Measurements from ENCODE around the gene MTG2. TPM values are rescaled to one million over a fixed set of nuclear protein-coding genes. Genes with fewer than 3 reads are reported as not detected.

The MTG2 gene
- total and polyA plus RNA-seq, 2 experiments from 2014 or later: 11.3 to 11.7 TPM

DNA sequence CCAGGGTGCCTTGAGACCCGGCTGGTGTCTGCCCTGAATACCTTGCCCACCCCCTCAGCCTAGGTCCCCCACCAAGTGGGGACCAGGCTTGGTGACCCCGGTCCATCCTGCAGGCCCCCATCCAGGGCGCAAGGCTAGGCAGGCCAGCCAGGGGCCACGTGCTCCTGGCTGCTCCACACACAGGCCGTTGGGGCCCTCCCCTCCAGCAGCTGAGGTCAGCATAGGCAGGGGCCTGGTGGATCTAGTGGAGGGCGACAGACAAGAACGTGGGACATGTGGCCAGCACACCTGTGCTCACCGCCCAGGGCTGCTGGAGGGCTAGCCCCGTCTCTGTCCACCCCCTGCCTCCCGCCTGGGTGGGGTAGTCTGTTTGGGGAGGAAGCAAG, 44.8 kb downstream of the MTG2 start:
- peak overlapping the region; percentile 81 for H2AFZ ChIP-seq
- ATAC-seq: peak; percentile 45

DNA sequence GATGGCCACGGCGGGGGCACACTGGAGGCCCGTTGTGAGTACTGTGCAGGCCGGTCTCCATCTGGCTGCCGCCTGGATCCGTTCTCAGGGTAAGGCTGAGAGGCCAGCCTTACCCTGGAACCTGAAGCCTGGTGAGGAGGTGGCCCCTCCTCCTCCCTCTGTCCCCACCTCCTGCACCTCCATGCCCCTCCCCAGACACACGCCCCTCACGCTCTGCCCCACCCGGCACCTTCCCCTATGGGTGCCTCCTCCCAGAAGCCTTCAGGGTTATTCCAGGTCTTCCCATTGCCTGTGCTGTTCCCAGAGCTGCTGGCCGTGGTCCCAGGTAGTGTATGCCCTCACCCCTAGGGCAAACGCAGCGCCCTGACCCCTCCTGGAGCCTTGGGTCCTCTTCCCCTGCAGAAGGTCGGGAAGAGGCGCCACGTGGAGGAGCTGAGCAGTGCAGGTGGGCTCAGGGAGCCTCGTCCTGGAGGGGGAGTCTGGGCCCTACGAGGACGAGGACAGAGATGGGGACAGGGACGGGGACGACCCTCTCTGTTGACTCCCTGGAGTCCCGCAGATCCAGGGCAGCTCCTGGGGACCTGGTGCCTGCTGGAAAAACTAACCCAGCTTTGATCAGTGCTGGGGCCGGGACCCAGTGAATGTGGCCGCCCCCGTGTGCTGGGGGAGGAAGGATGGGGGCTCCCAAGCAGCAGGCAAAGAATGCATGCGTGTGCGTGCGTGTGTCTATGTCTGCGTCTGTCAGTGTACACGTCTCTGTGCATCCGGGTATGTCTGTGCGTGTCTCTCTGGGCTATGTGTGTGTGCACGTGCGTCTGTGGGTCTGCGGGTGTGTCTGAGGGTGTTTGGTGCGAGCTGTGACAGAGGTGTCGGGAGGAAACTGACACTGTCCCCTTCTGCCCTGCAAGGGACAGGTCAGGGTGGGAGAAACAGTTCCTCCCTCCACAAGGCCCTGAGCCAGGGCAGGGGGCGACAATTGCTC, 45.4 kb downstream of the MTG2 start:
- peak; percentile 92 for ATAC-seq
- Histone ChIP-seq H3K27me3 (ENCODE audit: insufficient read depth) (no peaks in the 10 kb centered on the region), H4K20me1 (replicated peaks; ENCODE audit: insufficient read depth) (no peaks in the 10 kb centered on the region), H3K9me2 (ENCODE audit: insufficient read depth) (no peaks in the 10 kb centered on the region), H3K36me3 (ENCODE audit: insufficient read depth) (no peaks in the 10 kb centered on the region), H3K27ac (ENCODE audit: low read depth) (no peak overlapping the region), H3K4me3 (no peak overlapping the region), H2AFZ (peak overlapping the region; percentile 81), H3K4me2 (no peak overlapping the region), H3K4me1 (ENCODE audit: insufficient read depth) (no peaks in the 10 kb centered on the region), H3F3A (replicated peaks; ENCODE audit: low read depth) (no peaks in the 10 kb centered on the region), H3K79me2 (replicated peaks; ENCODE audit: insufficient read depth) (no peaks in the 10 kb centered on the region)
- Mint-ChIP-seq H3K36me3 (ENCODE audit: low read depth) (no peaks in the 10 kb centered on the region; the same call in 2 of the 3 replicates), H3K9me3 (no peaks in the 10 kb centered on the region), H3K27ac (no peak overlapping the region), H3K27me3 (ENCODE audit: insufficient read depth, low read depth, poor library complexity) (no peaks in the 10 kb centered on the region), H3K4me3 (no peak overlapping the region), H3K4me1 (peaks cover 11% of the 10 kb centered on the region)
- peak; percentile 60 for DNase-seq (ENCODE audit: low spot score)
- TF ChIP-seq, protein P1, sequence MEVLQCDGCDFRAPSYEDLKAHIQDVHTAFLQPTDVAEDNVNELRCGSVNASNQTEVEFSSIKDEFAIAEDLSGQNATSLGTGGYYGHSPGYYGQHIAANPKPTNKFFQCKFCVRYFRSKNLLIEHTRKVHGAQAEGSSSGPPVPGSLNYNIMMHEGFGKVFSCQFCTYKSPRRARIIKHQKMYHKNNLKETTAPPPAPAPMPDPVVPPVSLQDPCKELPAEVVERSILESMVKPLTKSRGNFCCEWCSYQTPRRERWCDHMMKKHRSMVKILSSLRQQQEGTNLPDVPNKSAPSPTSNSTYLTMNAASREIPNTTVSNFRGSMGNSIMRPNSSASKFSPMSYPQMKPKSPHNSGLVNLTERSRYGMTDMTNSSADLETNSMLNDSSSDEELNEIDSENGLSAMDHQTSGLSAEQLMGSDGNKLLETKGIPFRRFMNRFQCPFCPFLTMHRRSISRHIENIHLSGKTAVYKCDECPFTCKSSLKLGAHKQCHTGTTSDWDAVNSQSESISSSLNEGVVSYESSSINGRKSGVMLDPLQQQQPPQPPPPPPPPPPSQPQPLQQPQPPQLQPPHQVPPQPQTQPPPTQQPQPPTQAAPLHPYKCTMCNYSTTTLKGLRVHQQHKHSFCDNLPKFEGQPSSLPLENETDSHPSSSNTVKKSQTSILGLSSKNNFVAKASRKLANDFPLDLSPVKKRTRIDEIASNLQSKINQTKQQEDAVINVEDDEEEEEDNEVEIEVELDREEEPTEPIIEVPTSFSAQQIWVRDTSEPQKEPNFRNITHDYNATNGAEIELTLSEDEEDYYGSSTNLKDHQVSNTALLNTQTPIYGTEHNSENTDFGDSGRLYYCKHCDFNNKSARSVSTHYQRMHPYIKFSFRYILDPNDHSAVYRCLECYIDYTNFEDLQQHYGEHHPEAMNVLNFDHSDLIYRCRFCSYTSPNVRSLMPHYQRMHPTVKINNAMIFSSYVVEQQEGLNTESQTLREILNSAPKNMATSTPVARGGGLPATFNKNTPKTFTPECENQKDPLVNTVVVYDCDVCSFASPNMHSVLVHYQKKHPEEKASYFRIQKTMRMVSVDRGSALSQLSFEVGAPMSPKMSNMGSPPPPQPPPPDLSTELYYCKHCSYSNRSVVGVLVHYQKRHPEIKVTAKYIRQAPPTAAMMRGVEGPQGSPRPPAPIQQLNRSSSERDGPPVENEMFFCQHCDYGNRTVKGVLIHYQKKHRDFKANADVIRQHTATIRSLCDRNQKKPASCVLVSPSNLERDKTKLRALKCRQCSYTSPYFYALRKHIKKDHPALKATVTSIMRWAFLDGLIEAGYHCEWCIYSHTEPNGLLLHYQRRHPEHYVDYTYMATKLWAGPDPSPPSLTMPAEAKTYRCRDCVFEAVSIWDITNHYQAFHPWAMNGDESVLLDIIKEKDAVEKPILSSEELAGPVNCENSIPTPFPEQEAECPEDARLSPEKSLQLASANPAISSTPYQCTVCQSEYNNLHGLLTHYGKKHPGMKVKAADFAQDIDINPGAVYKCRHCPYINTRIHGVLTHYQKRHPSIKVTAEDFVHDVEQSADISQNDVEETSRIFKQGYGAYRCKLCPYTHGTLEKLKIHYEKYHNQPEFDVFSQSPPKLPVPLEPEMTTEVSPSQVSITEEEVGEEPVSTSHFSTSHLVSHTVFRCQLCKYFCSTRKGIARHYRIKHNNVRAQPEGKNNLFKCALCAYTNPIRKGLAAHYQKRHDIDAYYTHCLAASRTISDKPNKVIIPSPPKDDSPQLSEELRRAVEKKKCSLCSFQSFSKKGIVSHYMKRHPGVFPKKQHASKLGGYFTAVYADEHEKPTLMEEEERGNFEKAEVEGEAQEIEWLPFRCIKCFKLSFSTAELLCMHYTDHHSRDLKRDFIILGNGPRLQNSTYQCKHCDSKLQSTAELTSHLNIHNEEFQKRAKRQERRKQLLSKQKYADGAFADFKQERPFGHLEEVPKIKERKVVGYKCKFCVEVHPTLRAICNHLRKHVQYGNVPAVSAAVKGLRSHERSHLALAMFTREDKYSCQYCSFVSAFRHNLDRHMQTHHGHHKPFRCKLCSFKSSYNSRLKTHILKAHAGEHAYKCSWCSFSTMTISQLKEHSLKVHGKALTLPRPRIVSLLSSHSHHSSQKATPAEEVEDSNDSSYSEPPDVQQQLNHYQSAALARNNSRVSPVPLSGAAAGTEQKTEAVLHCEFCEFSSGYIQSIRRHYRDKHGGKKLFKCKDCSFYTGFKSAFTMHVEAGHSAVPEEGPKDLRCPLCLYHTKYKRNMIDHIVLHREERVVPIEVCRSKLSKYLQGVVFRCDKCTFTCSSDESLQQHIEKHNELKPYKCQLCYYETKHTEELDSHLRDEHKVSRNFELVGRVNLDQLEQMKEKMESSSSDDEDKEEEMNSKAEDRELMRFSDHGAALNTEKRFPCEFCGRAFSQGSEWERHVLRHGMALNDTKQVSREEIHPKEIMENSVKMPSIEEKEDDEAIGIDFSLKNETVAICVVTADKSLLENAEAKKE (CRISPR knock-in tag; IDR thresholded peaks at IDR 0.05): no peak
- TF ChIP-seq EZH2 (IDR thresholded peaks at IDR 0.05; ENCODE audit: low read depth, unreplicated experiment): no peak
- no peak for TF ChIP-seq STAT1 (IDR thresholded peaks at IDR 0.05; ENCODE audit: unreplicated experiment)
- TF ChIP-seq, protein P2, sequence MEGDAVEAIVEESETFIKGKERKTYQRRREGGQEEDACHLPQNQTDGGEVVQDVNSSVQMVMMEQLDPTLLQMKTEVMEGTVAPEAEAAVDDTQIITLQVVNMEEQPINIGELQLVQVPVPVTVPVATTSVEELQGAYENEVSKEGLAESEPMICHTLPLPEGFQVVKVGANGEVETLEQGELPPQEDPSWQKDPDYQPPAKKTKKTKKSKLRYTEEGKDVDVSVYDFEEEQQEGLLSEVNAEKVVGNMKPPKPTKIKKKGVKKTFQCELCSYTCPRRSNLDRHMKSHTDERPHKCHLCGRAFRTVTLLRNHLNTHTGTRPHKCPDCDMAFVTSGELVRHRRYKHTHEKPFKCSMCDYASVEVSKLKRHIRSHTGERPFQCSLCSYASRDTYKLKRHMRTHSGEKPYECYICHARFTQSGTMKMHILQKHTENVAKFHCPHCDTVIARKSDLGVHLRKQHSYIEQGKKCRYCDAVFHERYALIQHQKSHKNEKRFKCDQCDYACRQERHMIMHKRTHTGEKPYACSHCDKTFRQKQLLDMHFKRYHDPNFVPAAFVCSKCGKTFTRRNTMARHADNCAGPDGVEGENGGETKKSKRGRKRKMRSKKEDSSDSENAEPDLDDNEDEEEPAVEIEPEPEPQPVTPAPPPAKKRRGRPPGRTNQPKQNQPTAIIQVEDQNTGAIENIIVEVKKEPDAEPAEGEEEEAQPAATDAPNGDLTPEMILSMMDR (conservative IDR thresholded peaks at IDR 0.05; ENCODE audit: low read depth in 2 of 2): 0 out of 4 replicates have a peak, but pooled peaks of 1 of the 2 experiments have one; percentile 8
- TF ChIP-seq NANOG (IDR thresholded peaks at IDR 0.05; ENCODE audit: borderline replicate concordance): no peak
- TF ChIP-seq POLR2AphosphoS5 (IDR thresholded peaks at IDR 0.05; ENCODE audit: low read depth): peak; percentile 42; the same call in 1 of the 2 replicates
- no peak for TF ChIP-seq EZH2phosphoT487 (IDR thresholded peaks at IDR 0.05; ENCODE audit: unreplicated experiment)
- no peak for TF ChIP-seq CREB1 (CRISPR knock-in tag; IDR thresholded peaks at IDR 0.05; ENCODE audit: low read depth)

More for the DNA sequence above, 44.8 kb downstream of the MTG2 start:
- Mint-ChIP-seq H3K4me3 (no peak overlapping the region), H3K4me1 (peaks cover 11% of the 10 kb centered on the region), H3K9me3 (no peaks in the 10 kb centered on the region), H3K36me3 (ENCODE audit: low read depth) (no peaks in the 10 kb centered on the region; the same call in 2 of the 3 replicates), H3K27ac (no peak overlapping the region), H3K27me3 (ENCODE audit: insufficient read depth, low read depth, poor library complexity) (peaks cover 3% of the 10 kb centered on the region)
- no peak for DNase-seq (ENCODE audit: low spot score)
- Histone ChIP-seq H3K27me3 (ENCODE audit: insufficient read depth) (no peaks in the 10 kb centered on the region), H3K36me3 (ENCODE audit: insufficient read depth) (no peaks in the 10 kb centered on the region), H3K27ac (ENCODE audit: low read depth) (no peak overlapping the region), H3F3A (replicated peaks; ENCODE audit: low read depth) (no peaks in the 10 kb centered on the region), H3K79me2 (replicated peaks; ENCODE audit: insufficient read depth) (no peaks in the 10 kb centered on the region), H3K4me3 (no peak overlapping the region), H3K9me2 (ENCODE audit: insufficient read depth) (no peaks in the 10 kb centered on the region), H3K4me2 (no peak overlapping the region), H3K4me1 (ENCODE audit: insufficient read depth) (no peaks in the 10 kb centered on the region), H4K20me1 (replicated peaks; ENCODE audit: insufficient read depth) (no peaks in the 10 kb centered on the region)
- TF ChIP-seq ZNF331 (CRISPR knock-in tag; IDR thresholded peaks at IDR 0.05; ENCODE audit: low read depth) (no peak), STAT1 (IDR thresholded peaks at IDR 0.05; ENCODE audit: unreplicated experiment) (no peak), EZH2phosphoT487 (IDR thresholded peaks at IDR 0.05; ENCODE audit: unreplicated experiment) (no peak), EZH2 (IDR thresholded peaks at IDR 0.05; ENCODE audit: low read depth, unreplicated experiment) (no peak), ZNF114 (CRISPR knock-in tag; IDR thresholded peaks at IDR 0.05) (no peak), CREB1 (CRISPR knock-in tag; IDR thresholded peaks at IDR 0.05; ENCODE audit: low read depth) (no peak), NANOG (IDR thresholded peaks at IDR 0.05; ENCODE audit: borderline replicate concordance) (no peak)

Measured in GM23338 (cell line).